Measurements from ENCODE around the gene LRSAM1.

The LRSAM1 gene

GRCh38 chr9:127550751-127551150 lies 99.4 kb downstream of the LRSAM1 start:
- no peak for DNase-seq (ENCODE audit: low read depth)
